Fibroblast of villous mesenchyme (primary cell): ENCODE results near the gene RNF220. TPM values are rescaled to one million over a fixed set of nuclear protein-coding genes. Genes with fewer than 3 reads are reported as not detected.
"Not testable (repeated sequence)": the region's sequence is repeated elsewhere in the genome, so short reads cannot be mapped to it uniquely, and the experiment has no call there.

ENCODE experiments used
- DNase-seq: peaks from one replicate; pipeline ENCODE4 v3.0.0-alpha.2; 2010; ENCODE audit warnings: low read depth
- H3K4me3 ChIP-seq: 2 replicates; pipeline ENCODE4 v1.5.1; 2011; ENCODE audit warnings: low read depth, mild to moderate bottlenecking, low read length
- total RNA-seq: library from RNA; depleted of rRNA; stranded (reverse); fragments of >200 nt; gene quantifications from 2 replicates; pipeline ENCODE4 v1.2.3, GENCODE V29; 2012
- TF ChIP-seq, protein P1 (sequence below): IDR thresholded peaks from 2 replicates; pipeline ENCODE4 v1.5.1; 2012; ENCODE audit warnings: low read depth, mild to moderate bottlenecking, low read length; ENCODE audit not compliant: insufficient read depth

The RNF220 gene
- total RNA-seq, 1 donor: 47.5 TPM

DNA sequence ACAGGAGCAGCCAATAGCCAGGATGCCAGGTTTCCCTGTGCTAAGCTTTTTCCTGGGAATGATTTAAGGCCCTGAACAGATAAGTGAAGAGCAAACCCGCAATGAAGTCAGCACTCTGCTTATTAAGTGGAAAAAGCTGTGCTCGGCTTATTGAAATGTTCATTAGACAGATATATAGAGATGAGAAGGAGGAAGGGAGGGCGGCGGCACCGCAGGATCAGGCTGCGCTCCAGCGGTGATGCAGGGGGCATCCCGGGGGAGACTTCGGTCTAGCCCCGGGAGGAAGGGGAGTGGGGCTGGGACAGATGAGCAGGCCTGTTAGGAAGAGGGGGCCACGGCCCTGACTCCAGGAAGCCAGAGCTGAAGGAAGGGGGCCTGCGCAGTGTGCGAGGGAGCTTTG, 154.3 kb downstream of the RNF220 start:
- DNase-seq: no peak
- TF ChIP-seq, protein P1, sequence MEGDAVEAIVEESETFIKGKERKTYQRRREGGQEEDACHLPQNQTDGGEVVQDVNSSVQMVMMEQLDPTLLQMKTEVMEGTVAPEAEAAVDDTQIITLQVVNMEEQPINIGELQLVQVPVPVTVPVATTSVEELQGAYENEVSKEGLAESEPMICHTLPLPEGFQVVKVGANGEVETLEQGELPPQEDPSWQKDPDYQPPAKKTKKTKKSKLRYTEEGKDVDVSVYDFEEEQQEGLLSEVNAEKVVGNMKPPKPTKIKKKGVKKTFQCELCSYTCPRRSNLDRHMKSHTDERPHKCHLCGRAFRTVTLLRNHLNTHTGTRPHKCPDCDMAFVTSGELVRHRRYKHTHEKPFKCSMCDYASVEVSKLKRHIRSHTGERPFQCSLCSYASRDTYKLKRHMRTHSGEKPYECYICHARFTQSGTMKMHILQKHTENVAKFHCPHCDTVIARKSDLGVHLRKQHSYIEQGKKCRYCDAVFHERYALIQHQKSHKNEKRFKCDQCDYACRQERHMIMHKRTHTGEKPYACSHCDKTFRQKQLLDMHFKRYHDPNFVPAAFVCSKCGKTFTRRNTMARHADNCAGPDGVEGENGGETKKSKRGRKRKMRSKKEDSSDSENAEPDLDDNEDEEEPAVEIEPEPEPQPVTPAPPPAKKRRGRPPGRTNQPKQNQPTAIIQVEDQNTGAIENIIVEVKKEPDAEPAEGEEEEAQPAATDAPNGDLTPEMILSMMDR: no peak
- H3K4me3 ChIP-seq: no peak overlapping the region

DNA sequence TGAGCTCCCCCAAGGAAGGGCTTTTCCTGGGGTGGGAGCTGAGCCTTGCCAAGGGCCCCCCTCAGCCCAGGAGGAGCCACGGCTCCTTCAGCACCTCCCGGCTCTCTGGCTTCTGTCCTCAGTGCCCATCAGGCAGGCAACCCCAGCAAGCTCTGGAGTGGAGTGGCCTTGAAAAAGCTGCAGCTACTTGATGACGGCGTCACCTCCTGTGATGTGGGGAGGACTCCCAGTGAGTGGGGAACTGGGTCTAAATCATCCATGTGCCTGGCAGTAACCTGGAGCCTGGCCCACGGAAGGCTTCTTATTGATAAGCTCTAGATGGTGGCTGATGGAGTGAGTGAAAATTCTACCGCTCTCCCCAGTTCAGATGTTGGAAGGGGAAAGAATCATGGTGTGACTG, 154.9 kb downstream of the RNF220 start:
- DNase-seq: no peak
- TF ChIP-seq, protein P1: no peak
- H3K4me3 ChIP-seq: no peak overlapping the region

DNA sequence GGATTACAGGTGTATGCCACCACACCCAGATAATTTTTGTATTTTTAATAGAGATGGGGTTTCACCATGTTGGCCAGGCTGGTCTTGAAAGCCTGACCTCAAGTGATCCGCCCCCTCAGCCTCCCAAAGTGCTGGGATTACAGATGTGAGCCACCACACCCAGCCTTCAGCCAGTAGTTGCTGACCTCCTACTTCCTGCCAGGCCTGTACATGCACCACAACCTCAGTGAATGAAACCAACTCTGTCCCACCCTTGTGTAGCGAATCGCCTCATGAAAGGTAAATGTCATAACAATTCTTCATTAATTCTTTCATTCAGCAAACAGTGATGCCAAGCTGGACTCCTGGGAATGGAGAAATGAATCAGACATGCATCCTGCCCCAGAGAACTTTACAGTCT, 155.6 kb downstream of the RNF220 start:
- not testable (repeated sequence) for DNase-seq, H3K4me3 ChIP-seq

DNA sequence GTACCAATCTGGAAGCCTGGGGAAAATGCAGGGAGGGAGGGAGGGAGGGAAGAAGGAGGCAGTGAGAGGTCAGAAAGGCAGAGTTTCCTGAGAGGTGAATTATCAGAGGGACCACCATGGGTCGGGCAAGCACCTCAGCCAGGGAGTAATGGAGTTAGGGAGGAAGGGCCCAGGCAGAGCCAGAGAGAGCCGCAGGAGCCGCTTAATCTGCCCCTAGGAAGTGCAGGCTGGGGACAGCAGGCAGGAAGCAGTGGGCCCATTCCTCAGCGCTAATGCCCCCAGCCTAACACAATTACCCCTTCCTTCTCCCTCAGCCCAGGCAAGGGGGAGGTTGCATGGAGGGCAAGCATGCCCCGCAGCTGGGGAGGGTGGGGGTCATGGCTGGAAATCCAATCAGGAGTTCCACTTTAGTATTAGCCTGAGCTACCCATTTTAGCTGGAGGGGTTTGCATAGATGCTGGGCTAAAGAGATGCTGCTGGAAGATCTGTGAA, 160.2 kb downstream of the RNF220 start:
- TF ChIP-seq, protein P1: no peak
- no peak for DNase-seq
- H3K4me3 ChIP-seq: no peak overlapping the region

DNA sequence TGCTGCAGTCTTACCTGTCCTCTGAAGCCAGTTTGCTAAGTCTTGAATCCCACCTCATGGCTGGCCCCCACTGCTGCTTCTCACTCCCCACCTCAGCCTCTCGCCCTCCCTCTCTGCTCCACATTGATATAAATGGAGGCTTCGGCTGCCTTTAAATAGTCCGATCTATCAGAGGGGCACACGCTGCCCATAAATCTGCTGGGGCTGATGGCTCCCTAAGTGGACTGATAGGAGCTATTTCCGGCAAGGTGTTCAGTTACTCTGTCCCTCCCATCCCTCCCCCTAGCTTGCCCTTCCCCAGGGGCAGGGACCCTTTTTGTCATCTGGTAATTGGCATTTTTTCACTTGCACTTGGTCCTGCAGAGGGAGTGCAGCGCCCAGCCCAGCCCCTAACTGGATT, 160.8 kb downstream of the RNF220 start:
- TF ChIP-seq, protein P1: no peak
- no peak overlapping the region for H3K4me3 ChIP-seq
- DNase-seq: no peak

DNA sequence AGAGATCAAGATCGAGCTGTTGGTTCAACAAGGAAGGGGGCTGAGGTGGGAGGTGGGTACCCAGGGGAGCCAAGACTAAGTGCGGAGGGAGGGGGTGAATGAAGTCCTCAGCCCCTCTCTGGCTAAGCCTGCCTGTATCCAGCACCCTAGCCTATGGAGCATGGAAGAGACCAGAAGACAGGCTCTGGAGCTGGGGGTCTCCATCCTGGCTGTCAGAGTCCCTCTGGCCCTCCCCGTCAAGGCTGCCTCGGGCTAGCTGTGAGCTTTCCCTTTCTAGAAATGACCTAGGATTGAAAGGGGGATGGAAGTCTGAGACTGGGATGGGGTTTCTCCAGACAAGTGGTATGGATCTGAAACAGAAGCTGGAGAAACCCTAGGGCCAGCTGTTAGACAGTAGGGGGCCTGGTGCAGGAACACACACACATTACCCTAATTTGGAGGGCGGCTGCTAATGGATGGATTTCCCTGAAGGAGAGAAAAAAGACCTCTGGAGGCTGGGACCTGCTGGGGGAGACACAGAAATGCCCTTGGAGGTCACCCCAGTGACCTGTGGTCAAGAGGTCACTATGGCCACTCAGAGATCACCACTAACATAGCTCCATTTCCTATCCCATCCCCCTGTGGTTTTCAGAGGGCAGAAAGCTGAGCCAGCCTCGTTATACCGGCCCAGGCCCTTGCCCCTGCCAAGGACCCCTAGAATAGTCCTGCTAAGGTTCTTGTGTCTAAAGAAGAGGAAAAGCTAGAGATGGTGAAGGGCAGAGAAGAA, 161.4 kb downstream of the RNF220 start:
- DNase-seq: no peak
- no peak overlapping the region for H3K4me3 ChIP-seq
- TF ChIP-seq, protein P1: no peak

DNA sequence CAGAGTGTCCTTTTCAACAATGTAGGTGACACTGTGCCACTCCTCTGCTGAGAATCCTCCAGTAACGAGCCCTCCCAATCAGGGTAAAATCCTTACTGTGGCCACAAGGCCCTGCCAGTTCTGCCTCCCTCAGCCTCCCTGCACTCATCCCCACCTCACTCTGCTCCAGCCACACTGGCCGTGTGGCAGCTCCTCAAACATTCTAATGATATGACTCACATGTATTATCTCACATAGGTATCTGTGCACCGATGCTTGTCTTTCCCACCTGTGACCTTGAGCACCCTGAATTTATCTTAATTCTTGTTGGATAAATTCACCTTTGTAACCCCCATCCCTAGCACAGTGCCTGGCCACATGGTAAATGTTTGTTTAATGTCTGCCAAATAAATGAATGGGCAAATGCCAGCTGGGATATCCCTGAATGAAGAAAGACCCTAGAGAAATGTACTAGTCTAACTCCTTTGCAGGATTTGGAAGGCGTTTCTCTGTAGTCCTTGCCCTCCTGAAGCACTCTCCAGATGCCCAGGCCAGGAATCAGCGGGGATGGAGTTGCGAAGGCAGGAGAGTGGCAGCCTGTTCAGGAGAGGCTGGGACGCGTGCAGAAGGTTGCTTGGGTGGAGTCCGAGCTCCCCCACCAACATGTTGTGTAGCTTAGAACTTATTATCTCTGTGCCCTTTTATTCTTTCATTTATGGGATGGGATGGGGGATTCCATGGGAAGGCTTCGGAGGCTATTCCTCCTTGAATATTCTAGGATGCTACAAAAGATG, 163.3 kb downstream of the RNF220 start:
- TF ChIP-seq, protein P1: no peak
- no peak for DNase-seq
- no peak overlapping the region for H3K4me3 ChIP-seq
